K562 (cell line): Measurements from ENCODE around the gene NR3C1. TPM values are rescaled to one million over a fixed set of nuclear protein-coding genes. Genes with fewer than 3 reads are reported as not detected.

Experiments
- COPS2 ChIP-seq: fragments of 450-650 bp; conservative IDR thresholded peaks from 2 replicates; pipeline ENCODE4 v1.6.1; 2016; ENCODE audit warnings: mild to moderate bottlenecking, moderate library complexity
- CSDE1 ChIP-seq, 2 experiments: fragments of 450-650 bp; IDR thresholded peaks; 2 replicates each; pipeline ENCODE4 v1.6.1; 2016; ENCODE audit warnings: mild to moderate bottlenecking in 1 of 2
- JUN ChIP-seq, 2 experiments: sonication (generic) in 1 of 2; formaldehyde crosslinking in 1 of 2; IDR thresholded peaks; 2 replicates each; pipeline versions ENCODE4 v1.6.1 to v1.8.0; 2012 to 2022; ENCODE audit warnings: borderline replicate concordance in 2 of 2, mild to moderate bottlenecking in 2 of 2, improper control_type of control experiment in 1 of 2, low read depth in 1 of 2, low read length in 1 of 2, missing genetic modification reagents in 1 of 2
- KAT8 ChIP-seq: fragments of 450-650 bp; IDR thresholded peaks from 2 replicates; pipeline ENCODE4 v1.6.1; 2016; ENCODE audit warnings: low read depth, mild to moderate bottlenecking
- MCM2 ChIP-seq: fragments of 450-650 bp; IDR thresholded peaks from 2 replicates; pipeline ENCODE4 v1.6.1; 2017; ENCODE audit warnings: low read depth, mild to moderate bottlenecking
- MEF2D ChIP-seq: conservative IDR thresholded peaks from 2 replicates; pipeline ENCODE4 v1.6.1; 2016; ENCODE audit warnings: low read depth, missing genetic modification characterization, missing compliant biosample characterization
- MTA1 ChIP-seq: fragments of 450-650 bp; IDR thresholded peaks from 2 replicates; pipeline ENCODE4 v1.6.1; 2017; ENCODE audit warnings: borderline replicate concordance
- NCOR1 ChIP-seq: fragments of 450-650 bp; IDR thresholded peaks from 2 replicates; pipeline ENCODE4 v1.6.1; 2016; ENCODE audit warnings: mild to moderate bottlenecking, moderate library complexity
- NELFE ChIP-seq: IDR thresholded peaks from 2 replicates; pipeline ENCODE4 v1.6.1; 2011; ENCODE audit warnings: mild to moderate bottlenecking; ENCODE audit not compliant: insufficient read depth, insufficient read length
- NONO ChIP-seq, 2 experiments: fragments of 200-400 bp in 1 of 2; fragments of 450-650 bp in 1 of 2; formaldehyde crosslinking in 1 of 2; IDR thresholded peaks; 2 replicates each; pipeline ENCODE4 v1.6.1; 2017; ENCODE audit warnings: low read depth in 2 of 2, mild to moderate bottlenecking in 2 of 2, moderate library complexity in 2 of 2, low read length in 1 of 2
- PHF8 ChIP-seq: fragments of 200-600 bp; sonication (generic); IDR thresholded peaks from 2 replicates; pipeline ENCODE4 v1.6.1; 2012; ENCODE audit warnings: mixed run types, mild to moderate bottlenecking, inconsistent platforms, low read length, moderate library complexity, borderline replicate concordance
- RBM15 ChIP-seq: fragments of 200-400 bp; formaldehyde crosslinking; IDR thresholded peaks from 2 replicates; pipeline ENCODE4 v1.6.1; 2018; ENCODE audit warnings: mild to moderate bottlenecking, low read length, moderate library complexity; ENCODE audit not compliant: insufficient read depth
- SMAD3 ChIP-seq: fragments of 450-650 bp; formaldehyde crosslinking; conservative IDR thresholded peaks from 2 replicates; pipeline ENCODE4 v1.4.0; 2020; ENCODE audit warnings: mild to moderate bottlenecking
- ZNF224 ChIP-seq: sonication (generic); formaldehyde crosslinking; IDR thresholded peaks from 2 replicates; pipeline ENCODE4 v1.8.0; 2022; ENCODE audit warnings: mild to moderate bottlenecking, missing genetic modification reagents
- ZNF274 ChIP-seq: IDR thresholded peaks from 2 replicates; pipeline ENCODE4 v1.6.1; 2011; ENCODE audit warnings: low read depth, mild to moderate bottlenecking, low read length, moderate library complexity, borderline replicate concordance
- ZNF644 ChIP-seq: fragments of 200-800 bp; sonication (Bioruptor generic); IDR thresholded peaks from 2 replicates; pipeline ENCODE4 v1.6.1; 2016; ENCODE audit warnings: low read depth, missing genetic modification characterization, missing compliant biosample characterization
- ZNF77 ChIP-seq: fragments of 250-450 bp; sonication (Bioruptor Pico); IDR thresholded peaks from 2 replicates; pipeline ENCODE4 v1.5.0; 2020
- polyA plus RNA-seq, 8 experiments: library from polyadenylated mRNA; depleted of rRNA in 4 of 8; stranded (reverse) in 5 of 8; unstranded in 3 of 8; fragments of >200 nt; fragmentation: Nextera tagmentation in 2 of 8; fragmentation: Illumina TruSeq in 1 of 8; extraction: Ambion mirVana in 2 of 8; extraction: Trizol in 1 of 8; gene quantifications; 2 replicates each; pipeline versions ENCODE4 v1.2.1 to v1.2.3, GENCODE V29; 2011 to 2014; ENCODE audit warnings: inconsistent platforms in 1 of 8, missing spikeins in 1 of 8
- total RNA-seq, 7 experiments: library from RNA; depleted of rRNA in 6 of 7; stranded (reverse); fragments of >200 nt in 6 of 7; fragmentation: Illumina TruSeq in 2 of 7; extraction: Trizol in 2 of 7; gene quantifications; 2 replicates each; pipeline versions ENCODE4 v1.2.1 to v1.2.3, GENCODE V29; 2011 to 2021; ENCODE audit warnings: low replicate concordance in 1 of 7
- TF ChIP-seq, protein P1 (sequence below): sonication (generic); formaldehyde crosslinking; IDR thresholded peaks from 2 replicates; pipeline ENCODE4 v1.8.0; 2022; ENCODE audit warnings: mild to moderate bottlenecking, missing genetic modification reagents
- TF ChIP-seq, protein P2 (sequence below): sonication (generic); formaldehyde crosslinking; IDR thresholded peaks from 2 replicates; pipeline ENCODE4 v1.8.1; 2022; ENCODE audit warnings: missing genetic modification reagents
- TF ChIP-seq, protein P3 (sequence below): fragments of 450-650 bp; formaldehyde crosslinking; IDR thresholded peaks from 2 replicates; pipeline ENCODE4 v1.4.0; 2020; ENCODE audit warnings: mild to moderate bottlenecking, moderate library complexity
- TF ChIP-seq, protein P4 (sequence below): fragments of 450-650 bp; formaldehyde crosslinking; IDR thresholded peaks from 2 replicates; pipeline ENCODE4 v1.4.0; 2020; ENCODE audit warnings: mild to moderate bottlenecking

NR3C1 gene
- total and polyA plus RNA-seq, 9 of the 15 experiments (the other 6 are each of a cell fraction or from before 2014, with no cell fraction given): 8.2 to 36.0 (median 15.0) TPM

DNA sequence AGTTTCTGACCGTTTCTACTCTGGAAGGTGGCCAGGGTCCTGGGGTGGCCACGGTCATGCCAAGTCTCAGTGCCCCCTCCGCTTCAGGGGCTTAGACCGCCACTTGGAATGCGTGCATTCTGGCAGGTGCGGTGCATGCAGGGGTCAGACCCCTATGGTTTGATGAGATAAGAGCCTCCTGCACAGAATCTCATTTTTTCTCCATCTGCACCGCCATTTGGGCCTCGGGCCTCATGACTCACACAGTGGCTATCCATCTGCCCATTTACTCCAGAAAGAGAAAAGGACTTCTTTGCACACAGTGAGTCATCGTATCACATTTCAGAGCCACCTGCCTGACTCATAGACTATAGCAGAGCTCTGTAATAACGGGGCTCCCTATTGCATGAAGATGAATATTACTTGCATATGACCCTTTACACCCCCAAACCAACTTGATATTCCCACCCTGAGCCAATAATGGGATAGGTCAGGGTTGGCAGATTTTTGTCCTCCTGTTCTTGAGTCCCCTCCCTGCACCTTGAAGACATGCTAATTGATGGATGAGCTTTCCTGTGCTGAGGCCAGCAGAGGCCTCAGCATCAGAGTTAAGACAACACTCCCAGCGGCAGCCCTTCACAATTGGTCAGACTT is 157.4 kb downstream of the NR3C1 start (continued):
- TF ChIP-seq JUN (IDR thresholded peaks at IDR 0.05; ENCODE audit: borderline replicate concordance, low read depth, low read length) (peak; percentile 99), JUN (CRISPR knock-in tag; IDR thresholded peaks at IDR 0.05; ENCODE audit: borderline replicate concordance) (0 out of 2 replicates have a peak, but pooled peaks have one; percentile 44), RBM15 (no peak), KAT8 (no peak), MTA1 (peak; percentile 62; the same call in 1 of the 2 replicates), ZNF224 (CRISPR knock-in tag) (no peak), NELFE (no peak), COPS2 (no peak), NONO (IDR thresholded peaks at IDR 0.05; ENCODE audit: low read depth in 2 of 2, low read length in 1 of 2) (no peak), CSDE1 (IDR thresholded peaks at IDR 0.05) (no peak), NCOR1 (peak; percentile 75), SMAD3 (CRISPR knock-in tag) (no peak), ZNF644 (tag) (peak; percentile 48), PHF8 (no peak), ZNF274 (no peak), ZNF77 (CRISPR knock-in tag) (no peak), MEF2D (tag) (peak; percentile 64; the same call in 1 of the 2 replicates), MCM2 (no peak)
- TF ChIP-seq, protein P1, sequence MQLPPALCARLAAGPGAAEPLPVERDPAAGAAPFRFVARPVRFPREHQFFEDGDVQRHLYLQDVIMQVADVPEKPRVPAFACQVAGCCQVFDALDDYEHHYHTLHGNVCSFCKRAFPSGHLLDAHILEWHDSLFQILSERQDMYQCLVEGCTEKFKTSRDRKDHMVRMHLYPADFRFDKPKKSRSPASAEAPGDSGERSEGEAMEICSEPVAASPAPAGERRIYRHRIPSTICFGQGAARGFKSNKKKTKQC (CRISPR knock-in tag): no peak
- TF ChIP-seq, protein P2, sequence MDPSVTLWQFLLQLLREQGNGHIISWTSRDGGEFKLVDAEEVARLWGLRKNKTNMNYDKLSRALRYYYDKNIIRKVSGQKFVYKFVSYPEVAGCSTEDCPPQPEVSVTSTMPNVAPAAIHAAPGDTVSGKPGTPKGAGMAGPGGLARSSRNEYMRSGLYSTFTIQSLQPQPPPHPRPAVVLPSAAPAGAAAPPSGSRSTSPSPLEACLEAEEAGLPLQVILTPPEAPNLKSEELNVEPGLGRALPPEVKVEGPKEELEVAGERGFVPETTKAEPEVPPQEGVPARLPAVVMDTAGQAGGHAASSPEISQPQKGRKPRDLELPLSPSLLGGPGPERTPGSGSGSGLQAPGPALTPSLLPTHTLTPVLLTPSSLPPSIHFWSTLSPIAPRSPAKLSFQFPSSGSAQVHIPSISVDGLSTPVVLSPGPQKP: no peak
- TF ChIP-seq, protein P3, sequence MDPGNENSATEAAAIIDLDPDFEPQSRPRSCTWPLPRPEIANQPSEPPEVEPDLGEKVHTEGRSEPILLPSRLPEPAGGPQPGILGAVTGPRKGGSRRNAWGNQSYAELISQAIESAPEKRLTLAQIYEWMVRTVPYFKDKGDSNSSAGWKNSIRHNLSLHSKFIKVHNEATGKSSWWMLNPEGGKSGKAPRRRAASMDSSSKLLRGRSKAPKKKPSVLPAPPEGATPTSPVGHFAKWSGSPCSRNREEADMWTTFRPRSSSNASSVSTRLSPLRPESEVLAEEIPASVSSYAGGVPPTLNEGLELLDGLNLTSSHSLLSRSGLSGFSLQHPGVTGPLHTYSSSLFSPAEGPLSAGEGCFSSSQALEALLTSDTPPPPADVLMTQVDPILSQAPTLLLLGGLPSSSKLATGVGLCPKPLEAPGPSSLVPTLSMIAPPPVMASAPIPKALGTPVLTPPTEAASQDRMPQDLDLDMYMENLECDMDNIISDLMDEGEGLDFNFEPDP (CRISPR knock-in tag): no peak
- TF ChIP-seq, protein P4, sequence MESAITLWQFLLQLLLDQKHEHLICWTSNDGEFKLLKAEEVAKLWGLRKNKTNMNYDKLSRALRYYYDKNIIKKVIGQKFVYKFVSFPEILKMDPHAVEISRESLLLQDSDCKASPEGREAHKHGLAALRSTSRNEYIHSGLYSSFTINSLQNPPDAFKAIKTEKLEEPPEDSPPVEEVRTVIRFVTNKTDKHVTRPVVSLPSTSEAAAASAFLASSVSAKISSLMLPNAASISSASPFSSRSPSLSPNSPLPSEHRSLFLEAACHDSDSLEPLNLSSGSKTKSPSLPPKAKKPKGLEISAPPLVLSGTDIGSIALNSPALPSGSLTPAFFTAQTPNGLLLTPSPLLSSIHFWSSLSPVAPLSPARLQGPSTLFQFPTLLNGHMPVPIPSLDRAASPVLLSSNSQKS (CRISPR knock-in tag): no peak
